Peyer's patch (tissue), 4 donors: ENCODE data around the gene FAM180B.

Experiments used
- CTCF ChIP-seq, 6 experiments: fragments of 450-650 bp in 4 of 6; fragments of 200-600 bp in 2 of 6; sonication (generic) in 1 of 6; IDR thresholded peaks; one replicate each; pipeline ENCODE4 v1.5.1; 2017 to 2019; ENCODE audit warnings: antibody characterized with exemption in 6 of 6, mild to moderate bottlenecking in 3 of 6, moderate library complexity in 1 of 6
- POLR2A ChIP-seq, 2 donors: fragments of 450-650 bp; IDR thresholded peaks; one replicate each; pipeline ENCODE4 v1.5.1; 2017; ENCODE audit warnings: antibody characterized with exemption in 2 of 2, mild to moderate bottlenecking in 2 of 2, moderate library complexity in 2 of 2

GRCh38 chr11:47571895-47572294 lies 14.6 kb upstream of the FAM180B start:
- TF ChIP-seq CTCF (IDR thresholded peaks at IDR 0.05) (no peak), POLR2A (IDR thresholded peaks at IDR 0.05) (no peak)
